Pancreas (tissue), 10 donors: ENCODE data around the gene RACK1. TPM values are rescaled to one million over a fixed set of nuclear protein-coding genes. Genes with fewer than 3 reads are reported as not detected.
A peak's percentile ranks its signal among the peaks of the same experiment; 100 is the strongest.

Source experiments
- ATAC-seq, 4 donors: fragments of 200-7000 bp; cut with Tn5 transposase; one replicate each; pipeline versions ENCODE4 v1.8.0 to v1.9.1; 2020; ENCODE audit warnings: mild to moderate bottlenecking in 4 of 4, moderate library complexity in 4 of 4
- DNase-seq, 6 donors: peaks; one replicate each; pipeline ENCODE4 v3.0.0-alpha.2; 2020
- FAIRE-seq: peaks from 2 replicates; lab custom pipeline; 2012; peaks lifted over from hg19 to GRCh38; lab: Jason Lieb, UNC
- H3K27ac ChIP-seq, 4 donors: fragments of 200-600 bp; sonication (generic); 1 replicate in 3 of 4; 2 replicates in 1 of 4; pipeline versions ENCODE4 v1.5.0 to v1.8.0; 2020
- H3K27me3 ChIP-seq, 4 donors: fragments of 200-600 bp; one replicate each; pipeline ENCODE4 v1.8.0; 2021
- H3K36me3 ChIP-seq, 3 donors: fragments of 200-600 bp; sonication (generic) in 1 of 3; one replicate each; pipeline versions ENCODE4 v1.5.0 to v1.8.0; 2020 to 2021
- H3K4me1 ChIP-seq, 3 donors: fragments of 200-600 bp; one replicate each; pipeline ENCODE4 v1.8.0; 2021
- H3K4me3 ChIP-seq, 4 donors: fragments of 200-600 bp; sonication (generic) in 2 of 4; one replicate each; pipeline versions ENCODE4 v1.5.0 to v1.8.0; 2020 to 2021
- H3K9me3 ChIP-seq, 4 donors: fragments of 200-600 bp; one replicate each; pipeline ENCODE4 v1.8.0; 2021
- WGBS, 2 donors: extraction: QIAGEN DNeasy Blood & Tissue Kit; methylation state at CpG; one replicate each; pipeline ENCODE4 v1.1.7; 2013; 5-methylcytosine and 5-hydroxymethylcytosine counted together
- intact Hi-C, 3 donors: fragments of 100-400 bp; cut with DNase I; formaldehyde crosslinking; loops; one replicate each; pipeline versions ENCODE4 v1.11.1 to v1.14.2; 2022
- polyA plus RNA-seq, 2 donors: library from polyadenylated mRNA; stranded (reverse); fragments of 200-250 nt; gene quantifications; one replicate each; pipeline ENCODE4 v1.2.3, GENCODE V29; 2013
- total RNA-seq, 6 donors: library from RNA; stranded (reverse); fragmentation: NEBNext Ultra II Directional in 4 of 6; extraction: Animal tissue kit (Norgen Biotek cat#: 25700) in 4 of 6; gene quantifications; one replicate each; pipeline versions ENCODE4 v1.2.1 to v1.2.4, GENCODE V29; 2021 to 2023
- TF ChIP-seq, protein P1 (sequence below), 4 donors: fragments of 200-600 bp; sonication (generic) in 3 of 4; IDR thresholded peaks; one replicate each; pipeline versions ENCODE4 v1.5.0 to v1.8.0; 2021; ENCODE audit warnings: antibody characterized with exemption in 4 of 4
- donor health status: healthy with polysubstance abuse.
- donor health status: DM: no; HTN: no; CAD: no; lungs with moderate emphysema.
- donor health status: DM: no; HTN: no; CAD: no.
- donor health status: control.
- donor health status: control.
- donor health status: Bipolar disorder and iron deficiency.
- donor health status: DM: yes; HTN: yes; CAD: no.
- donor health status: DM: no; HTN: no; CAD: no.
- donor health status: DM: no; HTN: no; CAD: no.
- donor health status: DM: yes; HTN: yes; CAD: no.

Gene RACK1
- total and polyA plus RNA-seq, 8 donors: 974 to 1,629 (median 1,233) TPM

DNA sequence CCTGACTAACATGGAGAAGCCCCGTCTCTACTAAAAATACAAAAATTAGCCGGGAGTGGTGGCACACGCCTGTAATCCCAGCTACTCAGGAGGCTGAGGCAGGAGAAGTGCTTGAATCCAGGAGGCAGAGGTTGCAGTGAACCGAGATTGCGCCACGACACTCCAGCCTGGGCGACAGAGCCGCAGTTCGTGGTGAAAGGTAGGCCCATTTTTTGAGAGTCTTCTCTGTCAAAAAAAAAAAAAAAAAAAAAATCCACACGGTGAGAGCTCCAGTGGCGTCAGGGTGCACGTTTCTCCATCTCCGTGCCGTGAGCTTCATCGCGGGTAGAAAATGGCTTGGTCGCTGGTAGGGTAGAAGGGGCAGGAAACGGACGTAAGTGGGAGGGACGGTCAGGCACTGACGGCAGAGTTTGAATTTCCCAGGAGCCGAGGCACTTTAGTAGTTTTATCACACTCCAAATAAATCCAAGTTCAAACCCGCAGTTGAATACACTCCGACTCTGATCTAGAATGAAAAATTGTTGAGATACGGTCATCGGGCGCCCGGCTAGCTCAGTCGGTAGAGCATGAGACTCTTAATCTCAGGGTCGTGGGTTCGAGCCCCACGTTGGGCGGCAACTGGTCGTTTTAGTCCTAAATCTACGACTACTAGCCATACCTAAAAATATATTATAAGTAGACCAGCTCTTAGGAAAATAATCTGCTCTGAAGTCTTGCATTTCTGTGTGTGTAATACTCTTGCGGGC is 36.3 kb downstream of the RACK1 start:
- FAIRE-seq (no peak), ATAC-seq (peak; percentile 55 to 63 (median 60)), DNase-seq (peak; percentile 57 to 87 (median 82))
- peaks cover 0 to 8% (median 0%) of the 10 kb centered on the region in 3 donors for H3K4me1 ChIP-seq
- H3K36me3 ChIP-seq: no peaks in the 10 kb centered on the region
- peak overlapping the region; percentile 2 to 70 (median 26) for H3K4me3 ChIP-seq
- H3K27me3 ChIP-seq: no peaks in the 10 kb centered on the region
- WGBS, 2 donors: 0 to 1% methylated on average over 36 of the region's 36 CpGs
- intact Hi-C loops: no loop called here
- H3K9me3 ChIP-seq: no peaks in the 10 kb centered on the region
- TF ChIP-seq, protein P1, sequence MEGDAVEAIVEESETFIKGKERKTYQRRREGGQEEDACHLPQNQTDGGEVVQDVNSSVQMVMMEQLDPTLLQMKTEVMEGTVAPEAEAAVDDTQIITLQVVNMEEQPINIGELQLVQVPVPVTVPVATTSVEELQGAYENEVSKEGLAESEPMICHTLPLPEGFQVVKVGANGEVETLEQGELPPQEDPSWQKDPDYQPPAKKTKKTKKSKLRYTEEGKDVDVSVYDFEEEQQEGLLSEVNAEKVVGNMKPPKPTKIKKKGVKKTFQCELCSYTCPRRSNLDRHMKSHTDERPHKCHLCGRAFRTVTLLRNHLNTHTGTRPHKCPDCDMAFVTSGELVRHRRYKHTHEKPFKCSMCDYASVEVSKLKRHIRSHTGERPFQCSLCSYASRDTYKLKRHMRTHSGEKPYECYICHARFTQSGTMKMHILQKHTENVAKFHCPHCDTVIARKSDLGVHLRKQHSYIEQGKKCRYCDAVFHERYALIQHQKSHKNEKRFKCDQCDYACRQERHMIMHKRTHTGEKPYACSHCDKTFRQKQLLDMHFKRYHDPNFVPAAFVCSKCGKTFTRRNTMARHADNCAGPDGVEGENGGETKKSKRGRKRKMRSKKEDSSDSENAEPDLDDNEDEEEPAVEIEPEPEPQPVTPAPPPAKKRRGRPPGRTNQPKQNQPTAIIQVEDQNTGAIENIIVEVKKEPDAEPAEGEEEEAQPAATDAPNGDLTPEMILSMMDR (IDR thresholded peaks at IDR 0.05): no peak
- H3K27ac ChIP-seq: peak overlapping the region in 3 of 4 donors; percentile 48 to 64 (median 57)

DNA sequence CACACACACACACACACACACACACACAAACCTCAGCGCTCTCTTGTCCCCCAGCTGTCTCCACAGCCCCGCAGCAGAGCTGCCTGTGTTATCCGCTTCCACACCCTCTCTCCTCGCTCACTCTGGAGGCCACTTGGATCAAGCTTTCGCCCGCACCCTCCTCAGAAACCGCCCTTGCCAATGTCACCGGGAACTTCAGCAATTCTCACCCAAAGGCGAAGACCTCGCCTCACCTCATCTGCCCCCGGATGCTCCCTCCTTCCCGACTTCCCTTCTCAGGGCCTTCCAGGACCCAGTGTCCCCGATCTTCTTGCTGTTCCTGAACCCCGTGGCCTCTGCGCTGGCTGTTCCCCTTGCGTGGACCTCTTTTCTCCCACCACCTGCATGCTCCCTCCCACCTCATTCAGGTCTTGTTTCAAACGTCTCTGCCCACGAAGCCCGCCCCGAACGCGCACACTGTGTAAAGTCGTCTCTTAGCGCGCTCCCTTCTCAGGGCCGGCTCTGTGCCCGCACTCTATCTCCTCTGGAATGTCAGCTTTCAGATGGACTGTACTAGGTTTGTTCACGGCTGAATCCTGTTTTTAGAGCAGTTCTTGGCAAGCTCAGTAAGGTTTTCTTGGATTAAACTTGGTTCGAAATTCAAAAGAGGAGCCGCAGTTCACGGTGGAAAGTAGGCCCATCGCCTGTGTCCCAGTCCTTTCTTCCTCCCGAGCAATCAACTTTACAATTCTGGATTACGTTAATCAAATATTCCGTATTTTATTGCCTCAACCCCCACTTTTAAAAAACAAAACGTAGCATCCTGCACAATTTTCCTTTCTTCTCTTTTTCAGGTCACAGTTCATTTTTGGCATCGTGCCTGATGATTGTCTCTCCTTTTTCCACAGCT is 37.7 kb downstream of the RACK1 start:
- Histone ChIP-seq H3K4me3 (peak overlapping the region in 2 of 4 donors; percentile 35 to 70), H3K27ac (no peak overlapping the region), H3K9me3 (no peaks in the 10 kb centered on the region), H3K36me3 (no peaks in the 10 kb centered on the region), H3K27me3 (no peaks in the 10 kb centered on the region), H3K4me1 (peaks cover 0 to 8% (median 0%) of the 10 kb centered on the region in 3 donors)
- DNase-seq (no peak), ATAC-seq (no peak), FAIRE-seq (no peak)
- TF ChIP-seq, protein P1 (IDR thresholded peaks at IDR 0.05): no peak
- 37 to 40% methylated on average over 37 of the region's 37 CpGs for WGBS, 2 donors
- intact Hi-C loops: no loop called here

DNA sequence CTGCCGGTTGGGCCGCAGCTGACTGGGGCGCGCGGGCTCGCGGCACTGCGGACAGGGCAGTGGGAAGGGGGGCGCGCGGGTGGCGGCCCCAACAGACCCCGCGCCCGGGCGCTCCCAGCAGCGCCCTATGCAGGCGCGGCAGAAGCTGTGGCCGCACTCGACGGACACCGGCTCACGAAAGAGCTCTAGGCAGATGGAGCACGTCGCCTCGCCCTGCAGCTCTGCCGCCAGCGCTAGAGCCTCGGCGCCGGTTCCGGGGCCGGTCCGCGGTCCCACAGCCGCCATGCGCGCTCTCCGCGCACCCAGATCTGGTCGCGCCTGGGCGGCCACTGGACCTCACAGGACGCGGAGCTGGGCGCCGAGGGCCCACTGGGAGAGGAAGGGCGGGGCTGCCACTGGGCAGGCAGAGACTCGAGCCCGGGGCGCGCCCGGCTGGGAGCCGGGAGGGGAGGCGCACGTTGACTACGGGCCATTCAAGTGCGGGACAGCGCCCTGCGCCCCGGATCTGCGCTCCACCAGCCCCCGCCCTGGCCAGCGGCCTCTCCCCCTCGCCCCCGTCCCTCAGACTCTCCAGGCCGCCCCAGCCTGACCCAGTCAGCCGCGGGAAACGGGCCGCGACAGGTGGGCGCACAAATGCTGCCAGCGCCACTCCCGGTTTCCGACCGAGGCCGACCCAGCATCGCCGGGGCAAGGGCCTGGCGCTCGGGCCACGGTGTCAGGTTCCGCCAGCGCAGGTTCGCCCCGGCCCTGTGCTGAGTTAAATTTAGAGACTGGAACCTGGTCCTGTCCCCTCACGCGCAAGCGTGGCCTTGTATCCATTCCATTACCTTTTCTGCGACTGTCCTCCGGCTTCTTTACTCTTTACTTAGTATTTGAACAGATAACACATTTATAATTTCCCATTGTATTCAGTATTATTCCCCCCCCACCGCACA is 38.6 kb downstream of the RACK1 start, which contains the start of gene TRIM7:
TSS of gene TRIM7 (minus strand) at position 371 of the 935 bp plus-strand sequence. CDS start at position 285, 86 bp downstream.
- no peak for FAIRE-seq
- H3K27ac ChIP-seq: peak within 1 kb of the TSS in 2 of 4 donors; percentile 6 to 12

More for the DNA sequence above, 38.6 kb downstream of the RACK1 start, which contains the start of gene TRIM7:
- Histone ChIP-seq H3K36me3 (no peaks in the 10 kb centered on the region), H3K4me1 (peaks cover 0 to 8% (median 0%) of the 10 kb centered on the region in 3 donors), H3K4me3 (peak within 1 kb of the TSS; percentile 21 to 70 (median 43)), H3K27me3 (no peaks in the 10 kb centered on the region), H3K9me3 (no peaks in the 10 kb centered on the region)
- ATAC-seq (peak; percentile 22 to 51 (median 40)), DNase-seq (peak; percentile 31 to 90 (median 74))
- TF ChIP-seq, protein P1 (IDR thresholded peaks at IDR 0.05): no peak
- WGBS, 2 donors: 3 to 4% methylated on average over 48 to 94 of the region's 94 CpGs
- intact Hi-C loops: no loop called here
